ENCODE results near the gene AFAP1.

DNA sequence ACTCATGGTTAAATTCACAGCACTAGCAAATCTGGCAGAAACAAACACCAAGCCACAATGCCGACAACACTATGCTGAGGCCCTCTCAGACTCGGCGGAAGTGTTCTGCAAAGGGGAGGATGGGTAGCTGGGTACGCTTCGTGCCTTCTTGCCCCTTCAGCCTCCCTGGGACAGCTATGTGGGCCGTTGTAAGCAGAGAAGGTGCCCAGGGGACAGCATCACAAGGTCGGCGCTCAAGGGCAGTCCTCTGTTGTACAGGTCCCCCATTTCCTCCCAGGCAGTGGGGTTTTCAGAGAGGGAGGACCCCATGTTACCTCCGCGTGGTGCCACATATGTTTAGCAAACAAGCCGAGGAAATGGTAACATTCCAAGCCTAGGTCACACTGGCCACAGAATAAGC, 173.6 kb downstream of the AFAP1 start:
- no peak for TF ChIP-seq EZH2 (IDR thresholded peaks at IDR 0.05; ENCODE audit: insufficient read depth, low read length)
- TF ChIP-seq, protein P1, sequence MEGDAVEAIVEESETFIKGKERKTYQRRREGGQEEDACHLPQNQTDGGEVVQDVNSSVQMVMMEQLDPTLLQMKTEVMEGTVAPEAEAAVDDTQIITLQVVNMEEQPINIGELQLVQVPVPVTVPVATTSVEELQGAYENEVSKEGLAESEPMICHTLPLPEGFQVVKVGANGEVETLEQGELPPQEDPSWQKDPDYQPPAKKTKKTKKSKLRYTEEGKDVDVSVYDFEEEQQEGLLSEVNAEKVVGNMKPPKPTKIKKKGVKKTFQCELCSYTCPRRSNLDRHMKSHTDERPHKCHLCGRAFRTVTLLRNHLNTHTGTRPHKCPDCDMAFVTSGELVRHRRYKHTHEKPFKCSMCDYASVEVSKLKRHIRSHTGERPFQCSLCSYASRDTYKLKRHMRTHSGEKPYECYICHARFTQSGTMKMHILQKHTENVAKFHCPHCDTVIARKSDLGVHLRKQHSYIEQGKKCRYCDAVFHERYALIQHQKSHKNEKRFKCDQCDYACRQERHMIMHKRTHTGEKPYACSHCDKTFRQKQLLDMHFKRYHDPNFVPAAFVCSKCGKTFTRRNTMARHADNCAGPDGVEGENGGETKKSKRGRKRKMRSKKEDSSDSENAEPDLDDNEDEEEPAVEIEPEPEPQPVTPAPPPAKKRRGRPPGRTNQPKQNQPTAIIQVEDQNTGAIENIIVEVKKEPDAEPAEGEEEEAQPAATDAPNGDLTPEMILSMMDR (IDR thresholded peaks at IDR 0.05; ENCODE audit: insufficient read depth, low read depth, low read length) = no peak

Data from astrocyte (in vitro differentiated cells and primary cell).